ENCODE measurements around the gene TMBIM6.

- TF ChIP-seq CTCF (conservative IDR thresholded peaks at IDR 0.05; ENCODE audit: low read depth, low read length) (no peak), EZH2 (IDR thresholded peaks at IDR 0.05; ENCODE audit: low read length, unreplicated experiment) (no peak)
Observed at GRCh38 chr12:49761677-49762467, 20.5 kb downstream of the TMBIM6 start.

All from PC-3 (cell line).